Transverse colon (tissue), 3 donors: ENCODE data around the gene PRR16.

ENCODE experiments used
- CTCF ChIP-seq, 5 experiments: fragments of 200-600 bp in 3 of 5; fragments of 450-650 bp in 2 of 5; sonication (generic) in 3 of 5; IDR thresholded peaks; 1 replicate in 2 of 5; 2 replicates in 3 of 5; pipeline ENCODE4 v1.5.1; 2016 to 2017; ENCODE audit warnings: antibody characterized with exemption in 5 of 5, inconsistent platforms in 3 of 5, mild to moderate bottlenecking in 2 of 5, moderate library complexity in 1 of 5
- EP300 ChIP-seq: sonication (generic); formaldehyde crosslinking; IDR thresholded peaks from one replicate; pipeline ENCODE4 v1.6.1; 2017; ENCODE audit warnings: antibody characterized with exemption, low read depth

- TF ChIP-seq CTCF (IDR thresholded peaks at IDR 0.05) (no peak), EP300 (no peak)
Measured at GRCh38 chr5:120602033-120602432, 137.9 kb downstream of the PRR16 start.
